ENCODE measurements around the gene NID1. TPM values are rescaled to one million over a fixed set of nuclear protein-coding genes. Genes with fewer than 3 reads are reported as not detected.

NID1 gene
- polyA plus RNA-seq, 1 donor (not counting 4 experiments of a cell fraction or from before 2014, with no cell fraction given), result 1.8 TPM

GRCh38 chr1:235931171-235931738 is 133.6 kb downstream of the NID1 start:
- no peak for DNase-seq (ENCODE audit: low read depth, low spot score)
- peak overlapping the region; percentile 55 for H2AFZ ChIP-seq (ENCODE audit: control insufficient read depth, low read length)
- peaks cover 62% of the 10 kb centered on the region for H3K4me1 ChIP-seq (ENCODE audit: control insufficient read depth, extremely low read depth, insufficient read depth, low read length)
- H3K9me1 ChIP-seq (ENCODE audit: control insufficient read depth, extremely low read depth, insufficient read depth, low read length), result no peaks in the 10 kb centered on the region
- H3K9me3 ChIP-seq (ENCODE audit: control insufficient read depth, low read depth, low read length), result no peaks in the 10 kb centered on the region
- no peak overlapping the region for H3K4me3 ChIP-seq (ENCODE audit: control insufficient read depth in 2 of 3, extremely low read depth in 1 of 3, insufficient read depth in 2 of 3, low read depth in 1 of 3, low read length in 3 of 3)
- H3K9ac ChIP-seq (ENCODE audit: control insufficient read depth, extremely low read depth, insufficient read depth, low read length), result no peak overlapping the region
- no peak overlapping the region for H3K27ac ChIP-seq (ENCODE audit: control insufficient read depth, insufficient read depth, low read length)
- H3K79me2 ChIP-seq (ENCODE audit: control insufficient read depth, insufficient read depth, low read length), result no peaks in the 10 kb centered on the region
- peak; percentile 5 for FAIRE-seq
- TF ChIP-seq, protein P1, sequence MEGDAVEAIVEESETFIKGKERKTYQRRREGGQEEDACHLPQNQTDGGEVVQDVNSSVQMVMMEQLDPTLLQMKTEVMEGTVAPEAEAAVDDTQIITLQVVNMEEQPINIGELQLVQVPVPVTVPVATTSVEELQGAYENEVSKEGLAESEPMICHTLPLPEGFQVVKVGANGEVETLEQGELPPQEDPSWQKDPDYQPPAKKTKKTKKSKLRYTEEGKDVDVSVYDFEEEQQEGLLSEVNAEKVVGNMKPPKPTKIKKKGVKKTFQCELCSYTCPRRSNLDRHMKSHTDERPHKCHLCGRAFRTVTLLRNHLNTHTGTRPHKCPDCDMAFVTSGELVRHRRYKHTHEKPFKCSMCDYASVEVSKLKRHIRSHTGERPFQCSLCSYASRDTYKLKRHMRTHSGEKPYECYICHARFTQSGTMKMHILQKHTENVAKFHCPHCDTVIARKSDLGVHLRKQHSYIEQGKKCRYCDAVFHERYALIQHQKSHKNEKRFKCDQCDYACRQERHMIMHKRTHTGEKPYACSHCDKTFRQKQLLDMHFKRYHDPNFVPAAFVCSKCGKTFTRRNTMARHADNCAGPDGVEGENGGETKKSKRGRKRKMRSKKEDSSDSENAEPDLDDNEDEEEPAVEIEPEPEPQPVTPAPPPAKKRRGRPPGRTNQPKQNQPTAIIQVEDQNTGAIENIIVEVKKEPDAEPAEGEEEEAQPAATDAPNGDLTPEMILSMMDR (optimal IDR thresholded peaks at IDR 0.05 in 1 of 3, IDR thresholded peaks at IDR 0.05 in 1 of 3, conservative IDR thresholded peaks at IDR 0.05 in 1 of 3; ENCODE audit: extremely low read depth in 1 of 3, insufficient read depth in 2 of 3, low read length in 3 of 3), result no peak
- no peak for TF ChIP-seq EZH2 (IDR thresholded peaks at IDR 0.05; ENCODE audit: low read length)
- H3K27me3 ChIP-seq (ENCODE audit: control insufficient read depth, extremely low read depth, insufficient read depth, low read length), result no peaks in the 10 kb centered on the region
- no peaks in the 10 kb centered on the region for H3K36me3 ChIP-seq (ENCODE audit: control insufficient read depth in 2 of 2, extremely low read depth in 1 of 2, insufficient read depth in 2 of 2, low read length in 2 of 2)
- H3K4me2 ChIP-seq (ENCODE audit: control insufficient read depth, extremely low read depth, insufficient read depth, low read depth, low read length), result peak overlapping the region; percentile 50
- no peaks in the 10 kb centered on the region for H4K20me1 ChIP-seq (ENCODE audit: control insufficient read depth, extremely low read depth, insufficient read depth, low read length)
- dilution Hi-C loops (cut with MboI; ENCODE audit: extremely low pct_ligation_motif_present, low sequenced_read_pairs), result no loop called here

DNA sequence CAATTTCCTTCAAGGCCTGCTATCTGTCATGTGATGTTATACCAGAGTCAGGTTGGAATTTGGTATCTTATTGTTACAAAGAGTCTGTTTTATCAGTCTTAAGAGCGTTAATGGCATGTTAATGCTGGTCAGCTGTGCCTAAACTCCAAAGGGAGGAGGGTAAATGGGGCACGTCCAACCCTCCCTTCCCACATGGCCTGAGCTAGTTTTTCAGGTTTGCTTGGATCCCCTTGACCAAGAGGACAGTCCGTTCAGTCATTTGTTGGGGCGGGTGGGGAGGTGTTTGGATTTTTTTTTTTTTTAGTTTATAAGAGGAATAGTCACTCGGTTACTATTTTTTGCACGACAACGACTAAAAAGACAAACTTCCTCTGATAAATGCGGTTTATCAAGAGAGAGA is 134.3 kb downstream of the NID1 start:
- H3K4me2 ChIP-seq (ENCODE audit: control insufficient read depth, extremely low read depth, insufficient read depth, low read depth, low read length), result peak overlapping the region; percentile 50
- FAIRE-seq, result no peak
- peaks cover 55% of the 10 kb centered on the region for H3K4me1 ChIP-seq (ENCODE audit: control insufficient read depth, extremely low read depth, insufficient read depth, low read length)
- no peak for DNase-seq (ENCODE audit: low read depth, low spot score)
- H3K27me3 ChIP-seq (ENCODE audit: control insufficient read depth, extremely low read depth, insufficient read depth, low read length), result no peaks in the 10 kb centered on the region
- no peak for TF ChIP-seq EZH2 (IDR thresholded peaks at IDR 0.05; ENCODE audit: low read length)
- TF ChIP-seq, protein P1 (optimal IDR thresholded peaks at IDR 0.05 in 1 of 3, IDR thresholded peaks at IDR 0.05 in 1 of 3, conservative IDR thresholded peaks at IDR 0.05 in 1 of 3; ENCODE audit: extremely low read depth in 1 of 3, insufficient read depth in 2 of 3, low read length in 3 of 3), result no peak
- no peaks in the 10 kb centered on the region for H3K79me2 ChIP-seq (ENCODE audit: control insufficient read depth, insufficient read depth, low read length)
- no peaks in the 10 kb centered on the region for H3K9me1 ChIP-seq (ENCODE audit: control insufficient read depth, extremely low read depth, insufficient read depth, low read length)
- H3K27ac ChIP-seq (ENCODE audit: control insufficient read depth, insufficient read depth, low read length), result no peak overlapping the region
- H3K4me3 ChIP-seq (ENCODE audit: control insufficient read depth in 2 of 3, extremely low read depth in 1 of 3, insufficient read depth in 2 of 3, low read depth in 1 of 3, low read length in 3 of 3), result no peak overlapping the region
- peak overlapping the region; percentile 52 for H2AFZ ChIP-seq (ENCODE audit: control insufficient read depth, low read length)
- no peaks in the 10 kb centered on the region for H3K9me3 ChIP-seq (ENCODE audit: control insufficient read depth, low read depth, low read length)
- dilution Hi-C loops (cut with MboI; ENCODE audit: extremely low pct_ligation_motif_present, low sequenced_read_pairs), result no loop called here
- H3K9ac ChIP-seq (ENCODE audit: control insufficient read depth, extremely low read depth, insufficient read depth, low read length), result no peak overlapping the region
- no peaks in the 10 kb centered on the region for H3K36me3 ChIP-seq (ENCODE audit: control insufficient read depth in 2 of 2, extremely low read depth in 1 of 2, insufficient read depth in 2 of 2, low read length in 2 of 2)
- no peaks in the 10 kb centered on the region for H4K20me1 ChIP-seq (ENCODE audit: control insufficient read depth, extremely low read depth, insufficient read depth, low read length)

Measured in keratinocyte (primary cell).